GM15510 (cell line): ENCODE results near the gene BGLAP.

Experiments used
- POLR2A ChIP-seq: IDR thresholded peaks from 3 replicates; pipeline ENCODE4 v1.6.1; 2011; ENCODE audit warnings: borderline replicate concordance; ENCODE audit not compliant: insufficient read length; ENCODE audit errors: extremely low read depth

BGLAP gene

DNA sequence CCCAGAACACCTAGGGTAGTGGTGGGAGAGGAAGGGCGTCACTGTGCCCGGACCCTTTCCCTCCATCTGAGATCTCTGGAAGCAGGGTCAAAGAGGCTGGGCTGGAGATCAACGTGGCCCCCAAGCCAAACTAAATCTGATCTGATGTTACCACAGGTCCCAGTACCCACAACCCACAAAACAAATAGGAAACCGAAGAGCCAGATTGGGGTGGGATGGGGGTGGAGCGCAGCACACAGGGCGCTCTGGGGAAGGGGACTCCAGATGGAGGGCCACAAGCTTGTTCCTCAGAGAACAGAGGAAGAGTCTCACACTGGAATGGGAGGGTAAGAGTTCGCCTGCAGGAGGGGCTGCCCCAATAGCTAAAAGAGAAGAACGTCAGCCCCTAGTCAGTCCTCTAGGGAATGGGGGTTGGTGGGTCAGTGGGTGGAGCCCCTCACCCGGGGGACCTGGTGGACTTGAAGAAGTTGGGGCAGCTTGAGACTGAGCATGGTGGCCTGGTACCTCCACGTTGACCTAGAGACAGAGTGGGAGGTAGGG is 4.3 kb downstream of the BGLAP start:
- TF ChIP-seq POLR2A = no peak

- TF ChIP-seq POLR2A = no peak
Measured at GRCh38 chr1:156246781-156247459, 4.9 kb downstream of the BGLAP start.

DNA sequence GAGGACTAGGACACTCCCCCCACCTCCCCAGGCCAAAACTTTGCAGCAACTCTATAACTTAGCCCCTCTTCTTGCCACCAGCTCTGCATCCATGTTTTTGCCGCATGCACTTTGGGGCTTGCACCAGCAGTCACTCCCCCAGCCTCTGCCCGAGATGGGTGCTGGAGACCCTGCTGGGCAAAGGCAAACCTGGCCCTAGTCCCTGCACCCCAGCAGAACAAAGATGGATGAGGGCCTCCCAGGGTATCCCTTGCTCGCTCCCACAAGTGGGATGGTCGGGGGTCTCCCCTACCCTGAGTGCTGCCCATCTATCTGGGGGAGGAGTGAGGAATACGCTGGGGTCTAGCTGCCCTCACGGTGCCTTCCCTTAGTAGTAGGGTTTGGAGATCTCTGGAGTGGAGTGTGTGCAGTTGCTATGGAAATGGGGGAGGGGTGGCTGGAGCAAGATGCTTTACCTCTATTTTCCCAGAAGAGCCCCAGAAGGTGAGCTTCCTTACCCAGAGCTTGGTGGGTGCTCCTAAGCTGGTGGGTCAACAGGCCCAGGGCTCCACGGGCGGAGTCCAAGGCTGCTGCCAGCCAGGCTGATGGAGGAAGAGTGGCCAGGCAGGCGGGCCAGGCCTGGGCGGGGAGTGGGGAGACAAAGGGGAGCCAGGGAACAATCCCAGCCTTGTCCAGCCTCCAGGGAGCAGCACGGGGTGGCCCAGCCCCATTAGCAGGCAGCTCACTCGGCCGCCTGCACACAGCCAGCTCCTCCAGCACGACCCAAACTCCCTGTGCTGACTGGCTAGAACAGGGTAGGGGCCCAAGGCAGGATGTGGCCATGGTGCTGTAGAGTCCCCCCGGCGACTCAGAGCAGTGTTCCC is 5.7 kb downstream of the BGLAP start, which contains the start of gene PAQR6:
PAQR6 (minus strand) TSS at position 597 of the 863 bp plus-strand sequence. CDS start 1,325 bp downstream, outside the sequence.
- TF ChIP-seq POLR2A = no peak

- no peak for TF ChIP-seq POLR2A
Measured at GRCh38 chr1:156248323-156248683, 6.3 kb downstream of the BGLAP start.

DNA sequence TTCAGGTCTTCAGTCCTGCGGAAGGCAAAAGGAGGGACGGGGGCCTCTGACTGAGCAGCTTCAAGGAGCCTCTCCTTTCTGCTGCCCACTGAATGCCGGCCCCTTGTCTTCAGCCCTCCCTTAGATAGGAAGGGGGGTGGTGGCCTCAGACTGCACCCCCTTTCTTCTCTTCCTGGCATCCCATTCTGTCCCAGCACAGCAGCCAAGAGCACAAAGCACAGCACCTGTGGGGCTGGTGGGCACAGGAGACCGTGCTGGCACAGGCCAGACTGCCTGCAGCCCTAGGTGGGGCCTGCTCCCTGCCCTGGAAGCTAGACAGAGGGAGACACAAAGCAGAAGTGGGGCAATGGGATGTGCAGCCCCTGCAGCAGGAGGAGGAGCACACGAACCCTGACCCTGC is 7.6 kb downstream of the BGLAP start:
- TF ChIP-seq POLR2A = no peak

- TF ChIP-seq POLR2A = no peak
Measured at GRCh38 chr1:156251527-156251926, 9.5 kb downstream of the BGLAP start.

GRCh38 chr1:156253634-156254033 is 11.7 kb downstream of the BGLAP start:
- no peak for TF ChIP-seq POLR2A

GRCh38 chr1:156257711-156258110 is 15.7 kb downstream of the BGLAP start:
- no peak for TF ChIP-seq POLR2A

DNA sequence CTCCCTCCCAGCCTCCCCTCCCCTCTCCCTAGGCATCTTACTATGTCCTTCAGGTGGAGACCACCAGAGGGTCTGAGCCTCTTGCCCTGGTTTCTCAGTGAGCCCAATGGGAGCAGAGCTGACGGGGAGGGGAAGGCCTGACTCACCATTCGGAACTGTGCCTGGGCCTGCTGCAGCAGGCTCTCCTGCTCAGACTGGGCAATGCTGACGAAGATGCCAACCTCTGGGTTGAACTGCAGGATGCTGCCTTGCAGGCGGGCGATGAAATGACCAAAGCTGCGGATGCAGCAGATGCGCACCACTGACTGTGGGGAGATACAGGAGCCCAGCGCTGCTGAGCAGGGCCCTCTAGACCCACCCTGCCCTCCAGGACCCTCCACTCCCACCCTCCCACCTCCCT is 16.9 kb downstream of the BGLAP start:
- TF ChIP-seq POLR2A = no peak

DNA sequence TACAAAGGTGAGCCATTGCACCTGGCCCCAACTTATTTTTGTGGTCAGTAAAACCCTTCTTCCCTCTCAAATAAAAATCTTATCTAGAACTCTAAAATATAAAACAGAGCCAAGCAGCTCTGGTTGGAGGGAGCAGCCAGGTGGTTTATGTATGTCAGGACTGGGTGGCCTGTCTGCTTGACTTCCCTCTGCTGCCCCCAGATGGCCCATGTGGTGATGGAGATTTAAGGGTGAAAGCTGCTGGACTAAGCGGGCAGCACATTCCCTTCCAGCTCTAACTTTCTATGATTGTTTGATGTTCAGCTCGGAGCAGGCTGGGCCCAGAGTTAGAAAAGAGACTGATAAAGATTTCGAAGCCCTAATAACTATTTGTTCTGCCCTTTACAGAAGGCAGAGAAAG is 17.8 kb downstream of the BGLAP start:
- TF ChIP-seq POLR2A = no peak

- TF ChIP-seq POLR2A = no peak
Measured at GRCh38 chr1:156260896-156261295, 18.9 kb downstream of the BGLAP start.

- no peak for TF ChIP-seq POLR2A
Measured at GRCh38 chr1:156262461-156263287, 20.7 kb downstream of the BGLAP start.

DNA sequence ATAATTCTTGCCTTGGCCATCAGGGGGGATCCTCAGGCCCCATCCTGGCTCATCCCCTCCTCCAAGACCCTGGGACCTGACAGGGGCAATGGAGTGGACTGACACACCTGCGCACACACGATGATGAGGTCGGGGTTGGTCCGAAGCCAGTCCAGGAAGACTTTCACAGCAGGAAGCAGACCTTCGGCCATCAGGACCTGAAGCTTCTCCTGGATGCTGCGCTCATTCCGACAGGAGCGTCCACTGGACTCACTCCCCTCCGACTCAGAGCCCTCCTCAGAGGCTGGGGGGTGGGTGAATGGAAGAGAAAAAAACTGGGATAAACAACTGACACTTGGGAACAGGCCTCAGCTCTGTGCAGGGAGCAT is 21.3 kb downstream of the BGLAP start:
- no peak for TF ChIP-seq POLR2A

GRCh38 chr1:156266051-156266450 is 24.1 kb downstream of the BGLAP start:
- no peak for TF ChIP-seq POLR2A

DNA sequence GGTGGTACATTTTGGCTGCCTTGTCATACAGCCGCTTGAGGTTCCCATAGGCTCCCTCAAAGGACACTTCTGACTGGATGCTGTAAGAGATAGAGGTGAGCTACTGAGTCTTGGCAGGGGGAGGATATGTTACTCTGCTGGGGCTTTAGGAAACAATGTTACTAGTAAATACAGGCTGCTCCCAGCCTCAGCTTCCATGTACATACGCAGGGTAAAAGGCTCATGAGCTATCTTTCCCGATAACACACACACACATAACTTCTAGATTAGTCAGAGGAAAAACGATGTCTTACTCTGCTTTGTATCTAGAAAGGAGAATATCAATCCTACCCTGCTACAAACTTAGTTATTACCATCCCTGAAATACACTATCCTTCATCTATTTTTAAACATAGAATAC is 26.4 kb downstream of the BGLAP start:
- TF ChIP-seq POLR2A = no peak
